ENCODE results near the gene SPOCK1.

- TF ChIP-seq CTCF (IDR thresholded peaks at IDR 0.05; ENCODE audit: borderline replicate concordance, extremely low read depth, low read length, poor library complexity, severe bottlenecking) (no peak), EZH2 (IDR thresholded peaks at IDR 0.05; ENCODE audit: borderline replicate concordance, low read depth, low read length, severe bottlenecking) (no peak)
These were observed 472.8 kb downstream of the SPOCK1 start for GRCh38 chr5:137026296-137026695.
